GM19452 (cell line): ENCODE results near the gene MAPT.
"Not testable (repeated sequence)": the region's sequence is repeated elsewhere in the genome, so short reads cannot be mapped to it uniquely, and the experiment has no call there.

Experiments used
- ATAC-seq: cut with Tn5 transposase; IDR thresholded peaks from one replicate; pipeline ENCODE4 v1.9.1; 2021; ENCODE audit not compliant: unreplicated experiment

Gene MAPT

DNA sequence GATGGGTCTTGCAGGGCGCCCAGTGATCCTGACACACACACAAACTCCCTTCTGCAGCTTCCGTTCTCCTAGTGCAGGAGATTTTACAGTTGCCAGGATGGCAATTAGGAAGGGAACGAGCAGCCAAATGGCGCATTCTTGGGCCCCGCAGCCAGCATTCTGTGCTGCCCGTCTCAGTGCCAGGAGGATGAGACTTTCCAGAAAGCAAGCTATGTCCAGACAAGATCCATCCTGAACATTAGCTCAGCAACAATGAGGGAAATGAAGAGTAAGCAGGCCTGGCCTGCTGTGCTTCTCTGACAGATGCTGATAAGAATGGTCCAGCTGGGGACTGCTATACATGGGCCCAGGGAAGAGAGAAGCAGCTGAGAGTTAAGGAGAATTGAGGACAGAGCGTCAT is 33.2 kb upstream of the MAPT start:
- no peak for ATAC-seq

DNA sequence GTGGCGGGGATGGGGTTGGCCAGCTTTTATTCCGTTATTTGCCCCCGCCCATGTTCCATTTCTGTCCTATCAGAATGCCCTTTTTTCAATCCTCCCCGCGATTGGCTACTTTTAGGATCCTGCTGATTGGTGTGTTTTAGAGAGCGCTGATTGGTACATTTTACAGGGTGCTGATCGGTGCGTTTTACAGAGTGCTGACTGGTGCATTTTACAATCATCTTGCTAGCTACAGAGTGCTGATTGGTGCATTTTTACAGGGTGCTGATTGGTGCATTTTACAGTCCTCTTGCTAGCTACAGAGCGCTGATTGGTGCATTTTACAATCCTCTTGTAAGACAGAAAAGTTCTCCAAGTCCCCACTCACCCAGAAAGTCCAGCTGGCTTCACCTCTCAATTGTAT is 32.2 kb upstream of the MAPT start:
- ATAC-seq = not testable (repeated sequence)

DNA sequence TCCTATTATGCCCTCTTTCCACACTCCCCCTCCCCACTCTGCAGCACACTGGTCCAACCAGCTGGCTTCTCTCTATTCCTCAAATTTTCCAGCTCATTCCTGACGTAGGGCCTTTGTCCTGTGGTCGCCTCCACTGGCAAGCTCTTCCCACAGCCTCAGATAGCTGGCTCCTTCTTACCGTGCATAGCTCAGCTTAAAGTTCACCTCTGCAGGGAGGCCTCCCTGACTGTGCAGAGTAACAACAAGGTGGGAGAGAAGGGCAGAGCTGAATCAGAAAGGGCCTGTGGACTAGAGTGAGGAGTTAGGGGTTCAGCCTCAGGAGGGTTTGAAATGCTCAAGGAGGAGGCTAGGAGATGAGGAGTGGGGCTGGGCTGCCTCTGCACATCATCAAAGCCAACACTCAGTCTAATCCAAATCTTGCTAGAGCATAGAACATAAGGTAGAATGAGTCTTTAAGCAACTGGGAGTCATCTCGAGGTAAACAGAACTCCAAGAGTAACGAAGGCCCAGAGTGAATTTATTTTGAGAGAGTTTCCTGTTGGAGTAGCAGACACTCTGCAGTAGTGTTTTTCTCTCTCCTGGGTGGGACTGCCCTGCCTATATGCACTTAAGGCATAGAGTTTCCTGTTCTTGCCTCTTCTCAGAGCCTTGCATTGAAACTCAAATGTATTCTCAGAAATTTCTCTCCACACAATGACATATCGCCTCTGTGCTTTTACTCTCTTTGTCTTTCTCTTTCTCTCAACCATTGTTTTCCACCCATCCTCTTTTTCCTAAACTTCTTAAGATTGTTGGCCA is 30.3 kb upstream of the MAPT start:
- no peak for ATAC-seq

DNA sequence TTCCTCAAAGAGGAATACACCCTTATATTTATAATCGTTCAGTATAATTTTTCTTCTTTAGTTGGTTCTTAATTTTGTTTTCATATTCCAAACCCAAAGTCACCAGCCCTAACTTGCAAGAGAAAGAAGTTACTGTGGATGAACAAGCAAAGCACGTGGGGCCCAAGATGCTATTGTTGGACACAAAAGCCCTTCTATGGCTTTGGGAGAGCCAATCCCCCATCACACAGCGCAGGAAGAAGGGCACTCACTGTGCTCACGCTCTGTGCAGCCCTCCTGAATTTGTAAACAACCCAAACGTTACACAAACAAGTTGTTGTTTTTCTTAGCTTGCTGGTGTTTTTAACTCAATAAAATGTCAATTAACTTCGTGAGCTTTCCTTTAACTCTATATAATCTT is 27.2 kb upstream of the MAPT start:
- no peak for ATAC-seq

DNA sequence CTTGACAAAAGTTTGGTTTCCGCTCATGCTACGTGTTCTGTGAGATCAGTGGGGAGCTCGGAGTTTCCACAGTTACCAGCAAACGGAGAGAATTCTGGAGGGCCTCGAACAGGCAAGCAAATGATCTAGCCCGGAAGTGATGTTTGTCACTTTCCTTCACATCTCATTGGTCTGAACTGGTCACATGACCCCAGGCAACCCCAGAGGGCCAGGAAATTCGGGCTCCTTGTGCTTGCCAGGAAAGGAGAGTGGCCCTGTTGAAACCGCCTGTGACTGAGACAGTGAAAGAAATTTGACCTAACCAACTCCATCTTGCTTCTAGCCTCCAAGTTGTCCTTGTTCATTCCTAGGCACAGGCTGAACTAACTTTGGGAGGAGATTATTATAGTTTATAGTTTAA is 26.7 kb upstream of the MAPT start:
- ATAC-seq = no peak

DNA sequence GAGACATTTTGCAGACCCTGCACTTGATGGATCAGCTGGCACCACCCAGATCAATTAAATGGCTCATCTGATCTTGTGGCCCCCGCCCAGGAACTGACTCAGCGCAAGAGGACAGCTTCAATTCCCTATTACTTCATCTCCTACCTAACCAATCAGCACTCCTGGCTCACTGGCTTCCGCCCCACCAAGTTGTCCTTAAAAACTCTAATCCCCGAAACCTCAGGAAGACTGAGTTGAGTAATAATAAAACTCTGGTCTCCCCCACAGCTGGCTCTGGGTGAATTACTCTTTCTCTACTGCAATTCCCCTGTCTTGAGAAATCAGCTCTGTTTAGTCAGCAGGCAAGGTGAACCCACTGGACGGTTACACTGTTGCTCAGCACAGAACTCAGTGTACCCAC is 26.1 kb upstream of the MAPT start:
- no peak for ATAC-seq

DNA sequence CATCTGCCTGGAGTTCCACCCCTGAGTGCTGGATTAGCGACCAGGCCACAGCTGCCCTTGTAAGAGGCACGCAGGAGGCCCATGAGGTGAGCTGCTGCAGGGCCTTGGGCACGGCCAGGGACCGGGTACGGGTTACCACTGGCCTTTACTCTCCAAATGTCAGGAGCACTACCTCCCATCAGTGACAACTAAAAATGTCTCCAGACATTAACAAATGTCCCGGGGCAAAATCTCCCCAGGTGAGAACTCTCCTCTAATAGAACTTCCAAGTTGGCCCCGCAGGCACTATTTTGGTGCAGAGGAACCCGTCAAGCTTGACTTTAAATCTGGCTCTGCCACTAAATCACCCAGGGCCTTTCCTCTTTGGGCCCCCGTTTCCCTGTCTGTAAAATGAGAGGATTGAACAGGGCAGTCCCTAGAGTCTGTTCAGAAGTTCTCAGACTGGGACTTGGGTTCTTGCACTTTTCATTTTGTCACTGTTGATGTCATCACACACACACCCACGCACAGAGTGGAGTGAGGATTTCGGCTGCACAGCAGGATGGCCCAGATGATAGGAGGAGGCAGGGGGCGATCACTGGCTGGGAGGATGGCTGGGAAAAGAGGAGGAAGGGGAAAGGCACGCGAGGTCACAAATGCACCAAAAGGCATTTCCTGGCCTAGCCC is 24.5 kb upstream of the MAPT start:
- ATAC-seq = no peak

DNA sequence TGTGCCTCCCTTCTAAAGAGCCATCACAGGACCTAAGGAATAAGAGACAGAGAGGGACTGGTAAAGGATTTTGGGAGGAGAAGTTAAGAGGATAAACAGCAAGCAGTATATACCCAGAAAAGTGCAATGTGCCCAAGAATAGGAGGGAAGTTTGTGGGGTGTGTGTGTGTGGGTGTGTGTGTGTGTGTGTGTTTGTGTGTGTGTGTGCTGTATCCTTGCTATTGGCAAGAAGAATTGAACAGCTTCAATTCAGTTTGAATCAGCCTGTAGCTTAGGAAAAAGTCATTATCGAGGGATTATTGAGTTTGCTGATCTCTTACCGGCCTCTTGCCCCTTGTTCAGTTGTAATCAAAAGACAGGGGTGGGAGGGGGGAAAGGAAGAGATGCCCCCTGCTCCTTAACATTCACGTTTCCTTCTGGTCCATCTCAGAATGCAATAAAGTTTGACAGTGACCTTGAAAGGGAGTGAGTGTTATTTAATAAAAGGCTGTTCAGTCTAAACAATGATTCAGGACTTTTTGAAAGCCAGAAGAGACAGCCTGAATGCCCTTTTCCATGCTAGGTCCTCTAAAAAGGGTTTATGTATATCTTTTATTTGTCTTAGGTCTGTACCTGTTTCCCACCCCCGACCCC is 23.9 kb upstream of the MAPT start:
- no peak for ATAC-seq

DNA sequence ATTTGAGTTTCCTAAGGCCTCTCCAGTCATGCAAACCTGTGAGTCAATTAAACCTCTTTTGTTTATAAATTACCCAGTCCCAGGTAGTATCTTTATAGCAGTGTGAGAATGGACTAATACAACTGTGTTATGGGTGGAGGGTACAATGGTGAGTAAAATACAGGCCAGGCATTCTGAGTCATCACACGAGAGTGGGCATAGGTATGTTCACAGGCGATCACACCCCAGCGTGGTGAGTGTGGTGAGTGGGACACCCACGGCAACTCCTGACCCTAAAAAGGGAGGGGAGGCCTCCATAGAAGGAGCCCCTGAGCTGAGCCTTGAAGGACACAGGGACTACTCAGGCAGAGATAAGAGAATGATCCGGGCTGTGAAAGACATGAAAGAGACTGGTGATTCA is 22.6 kb upstream of the MAPT start:
- ATAC-seq = no peak

DNA sequence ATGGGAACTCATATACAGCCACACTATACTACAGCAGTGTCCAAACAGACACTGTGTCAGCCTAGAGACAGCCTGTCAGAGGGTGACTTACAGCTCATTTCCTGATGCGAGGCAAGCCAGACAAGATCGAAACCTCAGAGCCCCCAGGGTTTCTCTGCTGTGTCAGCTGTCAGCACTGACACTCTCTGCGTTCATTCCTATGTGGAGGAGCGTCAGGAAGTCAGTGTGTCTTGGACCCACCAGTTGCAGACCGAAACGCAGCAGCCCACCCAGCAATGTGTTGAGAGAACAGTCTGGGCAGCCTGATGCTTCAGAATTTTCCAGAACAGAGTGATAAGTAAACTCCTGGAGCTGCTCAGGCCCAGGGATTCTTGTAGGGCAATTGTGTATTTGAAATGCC is 20.6 kb upstream of the MAPT start:
- no peak for ATAC-seq

DNA sequence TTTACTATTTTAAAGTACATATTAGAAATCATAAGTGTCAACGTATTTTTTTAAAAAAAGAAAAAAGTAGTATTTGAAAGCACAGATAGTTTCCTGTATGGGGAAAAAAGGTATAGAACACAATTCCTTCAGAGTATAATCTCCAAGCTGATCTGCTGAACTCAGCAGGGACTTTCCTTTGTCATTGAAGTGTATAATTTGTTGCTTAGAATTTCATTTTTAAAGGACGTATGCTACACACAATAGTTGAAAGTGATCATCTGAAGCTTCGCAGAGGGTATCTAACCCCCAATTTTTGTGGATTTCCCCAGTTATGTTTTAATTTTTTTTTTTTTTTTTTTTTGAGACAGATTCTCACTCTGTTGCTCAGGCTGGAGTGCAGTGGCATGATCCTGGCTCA is 20.2 kb upstream of the MAPT start:
- no peak for ATAC-seq

DNA sequence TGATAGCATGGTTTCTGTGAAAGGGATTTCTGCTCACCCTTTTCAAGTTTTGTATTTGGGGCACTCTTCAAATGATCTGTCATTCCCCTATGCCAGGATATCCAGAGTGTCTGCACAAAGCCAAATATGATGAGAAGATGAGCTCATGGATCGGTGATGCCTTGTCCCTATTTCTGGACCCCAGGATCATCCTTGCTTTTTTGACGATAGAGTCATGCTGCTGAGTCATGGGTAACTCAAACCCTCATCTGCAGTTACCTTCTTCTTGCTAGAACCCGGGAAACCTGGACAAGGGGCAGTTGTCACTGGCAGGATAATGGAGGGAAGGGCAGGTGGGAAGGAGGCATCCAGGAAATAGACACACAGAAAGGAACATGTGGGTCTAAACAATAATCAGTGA is 17.8 kb upstream of the MAPT start:
- no peak for ATAC-seq

DNA sequence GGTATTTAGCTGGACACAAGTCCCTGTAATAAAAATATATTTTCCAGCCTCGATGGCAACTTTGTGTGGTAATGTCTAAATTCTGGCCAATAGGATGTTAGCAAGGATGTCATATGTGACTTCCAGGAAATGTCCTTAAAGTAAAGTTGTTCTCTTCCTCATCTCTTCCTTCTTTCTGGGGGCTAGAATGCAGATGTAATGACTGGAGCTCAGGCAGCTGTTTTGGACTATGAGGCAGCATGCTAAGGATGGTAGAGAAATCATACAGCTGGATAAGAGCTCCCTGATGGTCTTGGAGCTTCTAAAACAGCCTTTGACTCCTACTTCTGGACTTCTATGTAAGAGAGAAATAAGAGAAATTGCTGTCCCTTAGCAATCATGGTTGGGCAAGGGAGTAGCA is 16.9 kb upstream of the MAPT start:
- ATAC-seq = no peak

DNA sequence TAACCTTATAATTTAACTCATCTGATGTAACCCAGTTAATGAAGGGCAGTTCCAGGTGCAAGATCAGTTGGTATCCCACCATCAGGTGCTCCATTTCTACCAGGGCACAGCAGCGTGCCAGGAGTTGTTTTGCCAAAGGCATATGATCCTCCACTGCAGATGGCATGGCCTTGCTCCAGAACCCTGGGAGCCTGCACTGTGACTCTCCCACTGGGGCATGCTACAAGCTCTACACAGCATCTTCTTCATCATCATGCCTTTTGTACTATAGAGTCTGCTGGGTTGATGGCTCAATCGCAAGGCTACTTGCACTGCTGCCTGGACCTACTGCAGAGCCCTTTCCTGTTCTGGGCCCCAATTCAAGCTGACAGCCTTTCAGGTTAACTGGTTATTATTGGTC is 11.3 kb upstream of the MAPT start:
- no peak for ATAC-seq

DNA sequence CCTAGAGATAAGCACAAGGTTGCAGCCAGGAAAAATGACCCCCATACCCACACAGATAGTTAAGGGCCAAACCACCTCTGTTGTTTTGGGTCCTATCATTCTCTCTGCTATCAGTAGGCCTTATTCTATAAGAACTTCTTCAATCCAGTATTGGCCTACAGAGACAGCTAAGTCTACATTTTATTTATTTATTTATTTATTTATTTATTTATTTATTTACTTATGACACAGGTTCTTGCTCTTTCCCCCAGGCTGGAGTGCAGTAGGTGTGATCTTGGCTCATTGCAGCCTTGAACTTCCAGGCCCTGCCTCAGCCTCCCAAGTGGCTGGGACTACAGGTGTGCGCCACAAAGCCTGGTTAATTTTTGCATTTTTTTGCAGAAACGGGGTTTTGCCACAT is 7.5 kb upstream of the MAPT start:
- no peak for ATAC-seq

DNA sequence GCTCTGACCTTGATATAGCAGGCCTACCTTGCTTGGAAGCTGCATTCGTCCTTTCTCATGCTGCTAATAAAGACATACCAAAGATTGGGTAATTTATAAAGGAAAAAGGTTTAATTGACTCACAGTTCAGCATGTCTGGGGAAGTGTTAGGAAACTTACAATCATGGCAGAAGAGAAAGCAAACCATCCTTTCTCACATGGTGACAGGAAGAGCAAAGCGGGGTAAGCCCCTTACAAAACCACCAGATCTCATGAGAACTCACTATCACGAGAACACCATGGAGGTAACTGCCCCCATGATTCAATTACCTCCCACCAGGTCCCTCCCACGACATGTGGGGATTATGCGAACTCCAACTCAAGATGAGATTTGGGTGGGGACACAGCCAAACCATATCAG is 6.0 kb upstream of the MAPT start:
- no peak for ATAC-seq

DNA sequence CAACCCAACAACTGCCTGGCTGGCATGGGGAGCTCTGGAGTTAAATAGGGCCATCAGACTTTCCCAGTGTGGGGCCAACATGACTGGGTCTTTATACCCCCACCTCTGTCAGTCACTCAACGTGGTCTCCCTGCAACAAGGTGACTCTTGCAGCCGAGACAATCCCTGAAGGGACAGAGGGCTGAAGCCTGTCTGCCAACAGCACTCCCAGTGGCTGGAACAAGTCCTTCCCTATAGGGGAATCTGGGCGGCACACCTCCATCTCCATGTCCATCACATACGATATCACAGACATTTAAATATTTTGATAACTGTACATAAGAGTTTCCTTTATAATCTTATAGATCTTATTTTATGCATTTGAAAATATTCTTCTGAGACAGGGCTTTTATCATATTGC is 4.8 kb upstream of the MAPT start:
- no peak for ATAC-seq

DNA sequence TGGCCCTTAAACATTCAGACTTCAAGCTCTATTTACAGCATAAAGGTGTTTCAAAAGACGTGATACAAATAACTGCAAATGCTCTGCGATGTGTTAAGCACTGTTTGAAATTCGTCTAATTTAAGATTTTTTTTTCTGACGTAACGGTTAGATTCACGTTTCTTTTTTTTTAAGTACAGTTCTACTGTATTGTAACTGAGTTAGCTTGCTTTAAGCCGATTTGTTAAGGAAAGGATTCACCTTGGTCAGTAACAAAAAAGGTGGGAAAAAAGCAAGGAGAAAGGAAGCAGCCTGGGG is 681 bp upstream of the MAPT start:
- ATAC-seq = no peak

DNA sequence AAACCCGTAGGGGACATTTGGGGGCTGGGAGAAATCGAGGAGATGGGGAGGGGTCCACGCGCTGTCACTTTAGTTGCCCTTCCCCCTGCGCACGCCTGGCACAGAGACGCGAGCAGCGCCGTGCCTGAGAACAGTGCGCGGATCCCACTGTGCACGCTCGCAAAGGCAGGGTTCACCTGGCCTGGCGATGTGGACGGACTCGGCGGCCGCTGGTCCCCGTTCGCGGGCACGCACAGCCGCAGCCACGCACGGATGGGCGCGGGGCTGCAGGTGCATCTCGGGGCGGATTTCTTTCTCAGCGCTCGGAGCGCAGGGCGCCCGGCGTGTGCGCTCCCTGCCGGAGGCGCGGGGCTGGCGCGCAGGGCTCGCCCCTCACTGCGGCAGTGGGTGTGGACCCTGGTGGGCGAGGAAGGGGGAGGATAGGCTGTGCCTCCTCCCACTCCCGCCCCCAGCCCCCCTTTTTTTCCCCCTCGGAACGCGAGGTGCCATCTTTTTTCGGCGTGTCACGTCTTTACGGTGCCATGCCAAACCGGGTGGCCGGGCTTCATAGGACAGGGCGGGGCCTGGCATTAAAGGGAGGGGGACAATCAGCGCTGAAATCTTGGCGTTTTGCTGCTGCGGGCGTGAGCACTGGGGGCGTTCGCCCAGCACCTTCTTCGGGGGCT is 1.1 kb downstream of the MAPT start:
- ATAC-seq = no peak

DNA sequence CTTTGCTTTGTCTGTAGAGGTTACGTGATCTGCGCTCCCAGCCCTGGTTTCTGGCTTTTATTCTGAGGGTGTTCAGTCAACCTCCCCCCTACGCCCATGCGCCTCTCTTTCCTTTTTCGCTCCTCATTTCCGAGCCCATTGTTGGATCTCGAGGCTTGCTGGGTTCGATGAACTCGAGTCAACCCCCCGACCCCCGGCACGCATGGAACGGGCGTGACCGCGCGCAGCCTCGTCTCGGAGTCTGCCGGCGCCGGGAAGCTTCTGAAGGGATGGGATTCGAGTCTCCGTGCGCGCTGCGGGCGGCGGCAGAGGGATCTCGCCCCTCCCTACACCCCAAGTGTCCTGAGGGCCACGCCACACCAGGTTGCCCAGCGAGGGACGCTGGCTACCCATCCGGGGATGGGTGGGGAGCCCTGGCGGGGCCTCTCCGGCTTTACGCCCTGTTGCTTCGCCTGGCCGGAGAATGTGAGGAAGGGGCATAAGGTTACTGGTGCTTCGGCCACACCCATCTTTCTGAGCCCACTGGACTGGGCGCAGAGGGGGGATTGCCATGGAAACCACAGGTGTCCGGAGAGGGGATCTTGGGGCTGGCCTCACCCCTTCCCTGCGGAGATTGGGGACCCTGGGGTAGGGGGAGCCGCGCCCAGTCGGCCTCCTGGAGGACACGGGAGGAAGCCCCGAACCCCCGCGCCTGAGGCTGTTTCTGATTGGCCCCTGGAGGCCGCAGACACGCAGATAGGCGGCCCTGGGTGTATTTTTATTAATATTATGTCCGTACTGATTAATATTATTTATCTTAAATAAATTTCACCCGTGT is 1.8 kb downstream of the MAPT start:
- no peak for ATAC-seq
